IPS-18a (cell line): ENCODE results near the gene ZNF778.
"Not testable (repeated sequence)": the region's sequence is repeated elsewhere in the genome, so short reads cannot be mapped to it uniquely, and the experiment has no call there.

Experiments
- H3K27ac ChIP-seq: one replicate; pipeline ENCODE4 v1.5.1; 2013; ENCODE audit warnings: low read length
- H3K27me3 ChIP-seq: one replicate; pipeline ENCODE4 v1.6.1; 2013; ENCODE audit warnings: mild to moderate bottlenecking, low read length; ENCODE audit not compliant: control insufficient read depth, insufficient read depth
- H3K36me3 ChIP-seq: one replicate; pipeline ENCODE4 v1.6.1; 2013; ENCODE audit warnings: low read depth, low read length; ENCODE audit not compliant: control insufficient read depth
- H3K4me1 ChIP-seq: one replicate; pipeline ENCODE4 v1.6.1; 2013; ENCODE audit warnings: low read depth, low read length; ENCODE audit not compliant: control insufficient read depth
- H3K4me3 ChIP-seq: one replicate; pipeline ENCODE4 v1.5.1; 2013; ENCODE audit warnings: low read length
- H3K9ac ChIP-seq: one replicate; pipeline ENCODE4 v1.6.1; 2013; ENCODE audit warnings: mild to moderate bottlenecking, low read length, moderate library complexity
- H3K9me3 ChIP-seq: one replicate; pipeline ENCODE4 v1.6.1; 2013; ENCODE audit warnings: low read depth, low read length; ENCODE audit not compliant: control insufficient read depth

ZNF778 gene

GRCh38 chr16:89242795-89243200, 25.3 kb downstream of the ZNF778 start:
- Histone ChIP-seq H3K9me3 (no peaks in the 10 kb centered on the region), H3K4me1 (no peaks in the 10 kb centered on the region), H3K36me3 (no peaks in the 10 kb centered on the region), H3K27me3 (peaks cover 7% of the 10 kb centered on the region), H3K27ac (no peak overlapping the region), H3K4me3 (no peak overlapping the region), H3K9ac (no peak overlapping the region)

- Histone ChIP-seq H3K4me3 (no peak overlapping the region), H3K27ac (no peak overlapping the region), H3K4me1 (no peaks in the 10 kb centered on the region), H3K9me3 (no peaks in the 10 kb centered on the region), H3K36me3 (no peaks in the 10 kb centered on the region), H3K27me3 (peaks cover 16% of the 10 kb centered on the region), H3K9ac (no peak overlapping the region)
Observed at GRCh38 chr16:89243664-89244063, 26.2 kb downstream of the ZNF778 start.

- peaks cover 20% of the 10 kb centered on the region for H3K27me3 ChIP-seq
- H3K9me3 ChIP-seq, H3K4me3 ChIP-seq, H3K27ac ChIP-seq, H3K9ac ChIP-seq, H3K36me3 ChIP-seq, H3K4me1 ChIP-seq: not testable (repeated sequence)
Observed at GRCh38 chr16:89244264-89244663, 26.8 kb downstream of the ZNF778 start.

- no peaks in the 10 kb centered on the region for H3K4me1 ChIP-seq
Observed at GRCh38 chr16:89244754-89245153, 27.3 kb downstream of the ZNF778 start.

GRCh38 chr16:89246383-89246902, 28.9 kb downstream of the ZNF778 start:
- H3K27me3 ChIP-seq = peaks cover 20% of the 10 kb centered on the region
- H3K4me3 ChIP-seq = peak overlapping the region; percentile 53
- H3K9ac ChIP-seq = peak overlapping the region; percentile 12
- no peaks in the 10 kb centered on the region for H3K9me3 ChIP-seq
- no peak overlapping the region for H3K27ac ChIP-seq
- H3K36me3 ChIP-seq = no peaks in the 10 kb centered on the region
- H3K4me1 ChIP-seq = no peaks in the 10 kb centered on the region

More at GRCh38 chr16:89244754-89245153, 27.3 kb downstream of the ZNF778 start:
- Histone ChIP-seq H3K9ac (no peak overlapping the region), H3K4me3 (no peak overlapping the region), H3K9me3 (no peaks in the 10 kb centered on the region), H3K27me3 (peaks cover 20% of the 10 kb centered on the region), H3K27ac (no peak overlapping the region), H3K36me3 (no peaks in the 10 kb centered on the region)

- Histone ChIP-seq H3K9ac (peak overlapping the region; percentile 12), H3K36me3 (no peaks in the 10 kb centered on the region)
Observed at GRCh38 chr16:89246903-89247733, 29.6 kb downstream of the ZNF778 start.

GRCh38 chr16:89247734-89248075, 30.2 kb downstream of the ZNF778 start:
- Histone ChIP-seq H3K4me3 (peak overlapping the region; percentile 51), H3K27me3 (peaks cover 20% of the 10 kb centered on the region)
- H3K27ac ChIP-seq, H3K4me1 ChIP-seq, H3K9ac ChIP-seq, H3K9me3 ChIP-seq, H3K36me3 ChIP-seq: not testable (repeated sequence)

More at GRCh38 chr16:89246903-89247733, 29.6 kb downstream of the ZNF778 start:
- peaks cover 20% of the 10 kb centered on the region for H3K27me3 ChIP-seq
- H3K4me3 ChIP-seq = peak overlapping the region; percentile 53
- no peaks in the 10 kb centered on the region for H3K9me3 ChIP-seq
- no peaks in the 10 kb centered on the region for H3K4me1 ChIP-seq
- H3K27ac ChIP-seq = no peak overlapping the region

- Histone ChIP-seq H3K27me3 (peaks cover 20% of the 10 kb centered on the region), H3K27ac (no peak overlapping the region), H3K9ac (no peak overlapping the region), H3K4me3 (peak overlapping the region; percentile 51), H3K36me3 (no peaks in the 10 kb centered on the region), H3K4me1 (no peaks in the 10 kb centered on the region), H3K9me3 (no peaks in the 10 kb centered on the region)
Observed at GRCh38 chr16:89248196-89248982, 30.9 kb downstream of the ZNF778 start.

- Histone ChIP-seq H3K4me1 (no peaks in the 10 kb centered on the region), H3K27ac (no peak overlapping the region), H3K27me3 (peaks cover 25% of the 10 kb centered on the region), H3K9me3 (no peaks in the 10 kb centered on the region), H3K9ac (no peak overlapping the region), H3K4me3 (no peak overlapping the region), H3K36me3 (no peaks in the 10 kb centered on the region)
Observed at GRCh38 chr16:89253548-89254287, 36.2 kb downstream of the ZNF778 start.

GRCh38 chr16:89256651-89257254, 39.2 kb downstream of the ZNF778 start:
- no peaks in the 10 kb centered on the region for H3K9me3 ChIP-seq
- no peak overlapping the region for H3K27ac ChIP-seq
- H3K4me3 ChIP-seq = no peak overlapping the region
- H3K36me3 ChIP-seq = no peaks in the 10 kb centered on the region
- H3K27me3 ChIP-seq = peaks cover 21% of the 10 kb centered on the region
- no peak overlapping the region for H3K9ac ChIP-seq
- H3K4me1 ChIP-seq = no peaks in the 10 kb centered on the region

- Histone ChIP-seq H3K9ac (no peak overlapping the region), H3K9me3 (no peaks in the 10 kb centered on the region), H3K27me3 (peaks cover 21% of the 10 kb centered on the region), H3K4me1 (no peaks in the 10 kb centered on the region), H3K36me3 (no peaks in the 10 kb centered on the region), H3K27ac (no peak overlapping the region), H3K4me3 (no peak overlapping the region)
Observed at GRCh38 chr16:89257281-89257731, 39.8 kb downstream of the ZNF778 start.
